HuH-7.5 (cell line): ENCODE data around the gene ARMC3.

Experiments used
- DNase-seq: peaks from one replicate; pipeline ENCODE4 v3.0.0; 2011; ENCODE audit warnings: low spot score

The ARMC3 gene

DNA sequence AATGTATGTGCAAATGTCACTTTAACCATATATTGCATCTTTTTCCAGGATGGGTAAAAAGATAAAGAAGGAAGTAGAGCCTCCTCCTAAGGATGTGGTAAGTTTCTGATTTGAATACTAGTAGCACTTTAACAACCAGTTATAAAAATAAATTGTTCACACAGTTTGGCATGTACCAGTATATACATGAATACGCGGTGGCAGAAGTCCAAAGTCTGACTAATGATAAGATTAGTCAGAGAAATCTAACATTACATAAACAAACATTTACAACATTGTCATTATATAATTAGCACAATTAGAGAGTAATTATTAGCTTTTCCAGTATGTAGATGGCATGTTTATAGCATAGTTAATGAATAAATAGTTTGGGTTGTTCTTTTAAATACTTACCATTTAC is 4.1 kb downstream of the ARMC3 start:
- no peak for DNase-seq

DNA sequence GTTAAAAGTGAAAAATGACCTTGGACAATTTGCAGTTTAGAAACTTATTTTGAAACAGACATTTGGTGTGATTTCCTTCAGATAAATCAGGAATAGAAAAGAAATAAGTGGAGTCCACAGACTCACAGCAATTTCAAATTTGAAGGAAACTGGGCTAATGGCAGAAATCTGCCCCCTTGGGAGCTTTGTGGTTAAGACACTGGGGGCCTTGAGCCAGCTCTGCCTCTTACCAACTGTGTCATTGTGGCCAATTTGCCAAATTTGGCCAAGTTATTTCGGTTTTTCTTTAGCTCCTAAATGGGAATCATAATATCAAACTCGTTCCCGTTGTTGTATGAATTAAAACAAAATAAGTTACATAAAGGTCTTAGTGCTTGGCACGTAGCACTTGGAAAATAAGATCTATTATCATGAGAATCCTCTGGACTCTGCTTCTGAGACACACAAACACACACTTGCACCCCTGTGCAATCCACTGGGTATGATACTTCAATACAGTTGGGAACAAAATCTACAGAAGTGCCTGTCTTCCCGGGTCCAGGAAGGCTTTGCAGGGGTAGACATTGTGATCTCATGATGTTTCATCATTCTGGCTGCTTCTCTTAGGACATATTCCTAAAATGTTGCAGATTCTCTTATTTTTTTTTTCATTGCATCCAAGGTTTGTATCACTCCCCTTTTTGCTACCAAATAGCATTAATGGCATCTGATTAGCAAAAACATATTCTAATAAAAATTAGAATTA is 4.9 kb downstream of the ARMC3 start:
- DNase-seq = no peak

DNA sequence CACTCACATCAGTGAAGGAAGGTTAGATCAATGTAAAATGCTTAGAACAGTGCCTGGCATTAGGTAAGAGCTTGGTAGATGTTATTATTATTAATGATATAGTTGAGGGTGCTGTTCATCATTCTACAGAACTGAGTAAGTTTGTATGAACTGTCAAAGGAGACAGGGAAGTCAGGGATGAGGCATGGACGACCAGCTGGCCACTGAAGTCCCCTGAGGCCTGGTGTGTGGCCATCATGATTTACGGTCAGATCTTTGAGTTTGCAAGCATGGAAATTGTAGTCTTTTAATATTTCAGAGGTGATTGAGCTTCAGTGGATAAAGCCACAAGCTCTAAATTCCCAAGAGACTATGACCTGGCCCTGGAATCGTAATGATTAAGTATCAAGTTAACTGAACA is 6.9 kb downstream of the ARMC3 start:
- no peak for DNase-seq

DNA sequence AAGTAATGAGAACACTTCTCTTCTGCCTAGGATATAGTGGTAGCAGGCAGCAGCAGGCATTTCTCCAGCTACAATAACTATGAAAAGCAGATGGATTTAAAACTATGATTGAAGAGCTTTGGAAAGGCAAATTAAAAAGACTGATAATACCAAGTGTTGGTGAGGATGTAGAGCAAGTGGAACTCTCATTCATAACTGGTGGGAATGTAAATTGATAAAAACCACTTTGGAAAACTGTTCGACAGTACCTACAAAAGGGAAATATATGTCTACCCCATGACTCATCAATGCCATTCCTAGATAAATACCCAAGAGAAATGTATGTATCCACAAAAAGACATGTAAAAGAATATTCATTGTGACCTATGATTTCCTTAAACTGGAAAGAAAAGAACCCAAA is 14.6 kb downstream of the ARMC3 start:
- no peak for DNase-seq

DNA sequence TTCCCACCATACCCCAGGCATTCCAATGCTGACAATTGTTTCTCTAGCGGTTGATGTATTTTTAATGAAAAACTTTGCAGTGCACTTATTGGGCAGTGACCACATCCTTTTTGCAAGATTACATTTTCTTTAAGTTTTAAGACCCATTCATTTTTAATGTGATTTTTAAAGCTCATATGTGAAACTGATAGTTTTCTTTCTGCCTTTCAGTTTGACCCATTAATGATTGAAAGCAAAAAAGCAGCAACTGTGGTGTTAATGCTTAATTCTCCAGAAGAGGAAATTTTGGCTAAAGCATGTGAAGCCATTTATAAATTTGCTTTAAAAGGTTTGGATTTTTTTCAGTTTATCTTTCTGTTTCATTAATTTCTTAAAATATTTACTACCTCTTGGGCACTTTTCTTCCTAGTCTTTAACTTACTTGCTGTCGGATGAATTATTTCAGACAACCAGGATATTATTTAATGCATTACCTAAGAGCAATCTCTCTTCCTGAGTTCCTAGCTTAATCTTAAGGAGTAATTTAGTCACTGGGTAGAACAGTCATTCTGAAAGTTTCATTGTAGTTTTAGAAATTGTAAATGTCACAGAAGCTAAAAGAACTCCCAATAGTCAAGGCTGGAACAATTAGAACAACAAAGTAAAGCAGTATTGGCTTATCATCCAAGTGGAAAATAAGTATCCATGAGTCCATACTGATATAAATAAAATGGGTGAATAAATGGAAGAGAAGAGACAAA is 18.3 kb downstream of the ARMC3 start:
- DNase-seq = no peak

DNA sequence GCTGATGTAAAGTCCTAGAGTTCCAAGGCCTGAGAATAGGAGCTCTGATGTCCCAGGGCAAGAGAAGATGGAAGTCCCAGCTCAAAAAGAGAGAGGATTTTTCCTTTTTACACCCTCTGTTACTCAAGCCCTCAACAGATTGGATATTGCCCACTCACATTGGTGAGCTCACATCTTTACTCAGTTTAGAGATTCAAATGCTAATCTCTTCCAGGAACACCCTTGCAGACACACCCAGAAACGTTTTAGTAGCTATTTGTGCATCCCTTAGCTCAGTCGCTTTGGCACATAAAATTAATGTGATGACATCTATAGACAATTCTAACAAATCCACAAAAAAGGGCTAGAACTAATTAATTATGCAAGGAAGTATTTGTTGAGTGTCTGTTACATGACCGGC is 27.1 kb downstream of the ARMC3 start:
- no peak for DNase-seq

DNA sequence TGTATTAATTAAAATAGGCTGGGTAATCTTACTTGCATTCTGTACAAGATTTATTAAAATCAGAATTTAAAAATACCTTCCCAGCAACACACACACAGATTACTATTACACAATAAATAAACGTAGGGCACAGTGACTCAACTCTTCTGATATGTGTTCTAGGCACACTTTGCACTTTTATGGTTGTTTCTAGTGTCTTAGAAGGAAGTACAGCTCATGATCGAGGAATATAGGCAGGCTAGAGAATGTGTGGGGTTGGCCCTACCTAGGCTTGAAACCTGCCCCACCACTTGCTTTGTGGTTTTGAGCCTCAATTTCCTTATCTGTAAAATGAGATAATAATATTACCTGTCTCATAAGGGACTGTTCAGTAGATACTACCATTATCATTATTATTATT is 30.5 kb downstream of the ARMC3 start:
- no peak for DNase-seq

DNA sequence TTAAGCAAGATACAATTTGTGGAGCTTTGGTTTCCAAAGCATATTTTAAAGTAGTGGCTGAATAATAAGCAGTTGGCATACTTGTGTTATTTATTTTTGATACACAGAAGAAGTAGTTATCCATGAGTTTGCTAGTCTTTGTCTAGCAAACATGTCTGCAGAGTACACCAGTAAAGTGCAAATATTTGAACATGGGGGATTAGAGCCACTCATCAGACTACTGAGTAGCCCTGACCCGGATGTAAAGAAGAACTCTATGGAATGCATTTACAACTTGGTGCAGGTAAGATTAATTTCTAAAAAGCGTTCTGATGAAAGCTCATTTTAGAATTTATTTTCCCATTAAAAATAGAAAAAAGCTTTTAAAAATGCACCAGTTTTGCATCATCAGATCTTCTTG is 31.4 kb downstream of the ARMC3 start:
- DNase-seq = peak; percentile 31

DNA sequence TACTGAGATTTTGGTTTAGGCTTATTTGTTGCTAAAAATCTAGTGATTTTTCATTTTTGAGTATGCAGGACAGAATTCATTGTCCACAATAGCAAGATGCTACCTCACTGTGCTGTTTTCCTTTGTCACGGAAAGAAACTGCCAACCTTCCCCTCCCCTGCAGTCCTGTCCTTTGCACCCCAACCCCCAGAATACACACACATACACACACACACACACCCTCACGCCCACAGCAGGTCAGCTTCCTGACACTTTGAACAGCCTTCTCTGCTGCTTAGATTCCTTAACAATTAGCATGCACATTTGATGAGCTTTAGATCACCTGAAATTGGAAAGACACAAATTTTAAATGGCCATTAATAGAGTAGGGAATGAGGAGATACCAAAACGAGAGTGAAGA is 32.1 kb downstream of the ARMC3 start:
- DNase-seq = no peak

DNA sequence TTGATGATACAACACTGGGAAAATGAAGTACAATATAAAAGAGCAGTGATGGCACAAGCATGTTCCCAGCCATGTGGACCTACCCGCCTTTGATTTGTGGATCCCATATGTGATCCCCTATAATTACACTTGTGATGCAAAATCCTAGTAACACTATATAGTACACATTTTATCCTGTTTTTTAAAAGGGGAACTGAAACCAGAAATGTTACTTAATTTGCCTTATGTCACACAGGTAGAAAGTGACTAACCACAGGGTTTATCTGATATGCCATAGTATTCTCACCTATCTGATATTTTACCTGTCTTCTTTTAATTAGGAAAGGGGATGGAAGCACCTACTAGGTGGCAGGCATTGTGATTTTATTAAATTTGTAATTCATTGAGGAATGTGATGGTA is 35.0 kb downstream of the ARMC3 start:
- DNase-seq = no peak

DNA sequence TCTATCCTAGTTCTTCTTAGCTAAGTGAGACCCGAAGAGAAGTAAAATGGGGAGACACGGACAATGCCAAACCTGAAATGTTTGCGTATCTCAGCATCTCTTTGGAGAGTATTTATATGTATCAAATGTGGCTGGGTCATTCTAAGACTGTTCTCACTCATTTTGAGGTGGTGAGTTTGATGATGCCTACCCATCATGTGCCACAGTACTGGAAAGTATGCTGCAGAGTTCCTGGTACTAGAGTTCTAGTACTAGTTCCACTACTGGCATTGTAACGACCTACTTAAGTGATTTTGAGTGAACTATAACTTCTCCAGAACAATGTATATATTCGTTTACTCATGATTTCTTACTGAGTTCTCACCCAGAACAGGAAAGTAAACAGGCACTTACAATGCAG is 41.9 kb downstream of the ARMC3 start:
- no peak for DNase-seq

DNA sequence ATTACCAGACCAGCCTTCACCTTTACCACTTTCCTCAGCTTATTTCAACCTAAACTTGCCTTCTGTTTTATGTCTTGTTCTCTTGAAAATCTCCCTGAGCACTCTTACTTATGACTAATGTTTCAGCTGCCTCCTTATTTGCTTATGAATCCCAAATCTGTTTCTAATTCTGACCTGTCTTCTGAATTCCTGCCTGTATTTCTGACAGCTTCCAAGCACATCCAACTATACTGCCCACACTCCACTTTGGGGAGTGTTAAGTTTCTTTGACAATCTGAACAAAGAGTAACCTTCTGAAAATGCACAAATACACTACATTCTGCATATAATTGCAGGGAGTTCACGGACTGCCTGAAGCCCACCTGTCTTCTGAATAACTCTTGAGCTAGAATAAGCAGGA is 48.7 kb downstream of the ARMC3 start:
- DNase-seq = no peak

DNA sequence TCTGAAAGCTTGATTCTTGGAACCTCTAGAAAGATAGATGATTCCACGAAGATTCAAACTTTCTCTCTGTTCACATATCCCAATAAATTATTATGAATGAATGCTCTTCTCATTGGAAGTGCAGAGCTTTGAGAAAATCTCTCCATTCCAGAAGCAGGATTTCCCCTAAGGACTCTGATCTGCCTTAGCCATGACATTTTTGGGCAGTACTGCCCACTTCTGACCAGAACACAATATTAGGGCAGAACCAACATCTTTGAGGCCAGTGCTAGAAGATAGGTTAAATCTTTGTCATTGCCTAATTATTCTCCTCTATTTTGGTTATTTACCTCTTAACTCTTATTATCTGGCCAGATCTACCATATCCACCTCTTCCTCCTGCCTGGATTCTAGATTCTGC is 49.9 kb downstream of the ARMC3 start:
- DNase-seq = no peak

DNA sequence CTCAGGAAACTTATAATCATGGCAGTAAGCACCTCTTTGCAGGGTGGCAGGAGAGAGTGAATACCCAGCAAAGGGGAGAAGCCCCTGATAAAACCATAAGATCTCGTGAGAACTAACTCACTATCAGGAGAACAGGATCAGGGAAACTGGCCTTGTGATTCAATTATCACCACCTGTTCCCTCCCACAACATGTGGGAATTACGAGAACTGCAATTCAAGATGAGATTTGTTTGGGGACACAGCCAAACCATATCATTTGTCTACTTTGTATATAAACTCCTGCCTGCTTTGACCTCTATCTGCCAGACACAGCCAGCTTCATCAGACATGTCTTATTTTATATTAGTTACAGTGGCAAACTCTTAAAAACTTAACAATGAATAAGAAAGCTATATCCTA is 50.4 kb downstream of the ARMC3 start:
- DNase-seq = no peak

DNA sequence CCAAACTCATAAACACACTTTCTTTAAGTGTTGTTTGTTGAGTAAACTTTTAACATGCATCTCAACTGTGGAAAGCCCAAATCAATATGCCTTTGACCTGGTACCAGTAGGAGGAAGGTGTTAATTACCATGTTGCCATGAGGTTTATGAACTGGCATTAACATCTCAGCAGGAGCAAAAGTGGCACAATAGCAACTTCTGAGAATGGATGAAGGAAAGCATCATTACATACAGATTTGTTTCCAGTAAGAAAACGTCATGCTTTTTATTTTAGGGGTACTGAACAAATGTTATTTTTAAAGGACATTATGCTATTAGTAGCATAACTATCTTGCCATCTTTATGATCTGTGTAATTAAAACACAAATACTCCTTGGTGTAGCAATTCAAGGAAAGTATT is 51.1 kb downstream of the ARMC3 start:
- DNase-seq = no peak

DNA sequence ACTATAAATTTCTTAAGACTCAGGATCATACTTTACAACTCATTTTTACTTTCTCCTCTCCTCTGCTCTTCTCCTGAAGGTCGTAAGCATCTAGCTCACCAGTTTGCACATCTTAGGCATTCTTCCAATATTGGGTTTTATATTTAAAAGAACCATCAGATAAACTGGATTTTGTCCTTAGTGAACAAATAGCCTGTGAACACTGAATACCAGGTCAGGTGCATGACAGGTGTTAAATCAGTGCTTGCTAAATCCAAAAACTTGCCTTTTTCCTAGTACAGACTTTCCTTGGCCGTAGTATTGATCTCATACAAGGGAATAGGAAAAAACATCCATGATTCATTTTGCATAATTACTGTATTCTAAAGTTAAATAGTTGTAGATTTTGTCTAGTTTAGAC is 53.0 kb downstream of the ARMC3 start:
- DNase-seq = no peak

DNA sequence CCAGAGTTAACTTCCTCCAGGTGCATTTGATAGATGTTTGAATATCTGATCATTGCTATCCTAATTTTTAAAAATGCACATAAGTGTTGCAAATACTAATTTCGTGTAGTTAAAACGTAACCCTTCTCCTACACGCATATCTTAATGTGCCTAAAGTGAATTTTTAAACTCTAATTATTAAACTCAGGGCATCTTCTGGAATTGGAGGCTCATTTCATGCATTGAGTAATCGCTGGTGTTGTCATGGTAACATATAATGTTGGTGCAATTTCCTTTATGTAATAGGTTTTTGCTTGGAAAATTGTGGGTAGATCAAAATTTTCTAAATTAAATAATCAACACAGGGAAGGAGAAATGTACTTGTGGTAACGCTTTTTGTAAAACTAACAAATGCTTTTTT is 56.2 kb downstream of the ARMC3 start:
- no peak for DNase-seq

DNA sequence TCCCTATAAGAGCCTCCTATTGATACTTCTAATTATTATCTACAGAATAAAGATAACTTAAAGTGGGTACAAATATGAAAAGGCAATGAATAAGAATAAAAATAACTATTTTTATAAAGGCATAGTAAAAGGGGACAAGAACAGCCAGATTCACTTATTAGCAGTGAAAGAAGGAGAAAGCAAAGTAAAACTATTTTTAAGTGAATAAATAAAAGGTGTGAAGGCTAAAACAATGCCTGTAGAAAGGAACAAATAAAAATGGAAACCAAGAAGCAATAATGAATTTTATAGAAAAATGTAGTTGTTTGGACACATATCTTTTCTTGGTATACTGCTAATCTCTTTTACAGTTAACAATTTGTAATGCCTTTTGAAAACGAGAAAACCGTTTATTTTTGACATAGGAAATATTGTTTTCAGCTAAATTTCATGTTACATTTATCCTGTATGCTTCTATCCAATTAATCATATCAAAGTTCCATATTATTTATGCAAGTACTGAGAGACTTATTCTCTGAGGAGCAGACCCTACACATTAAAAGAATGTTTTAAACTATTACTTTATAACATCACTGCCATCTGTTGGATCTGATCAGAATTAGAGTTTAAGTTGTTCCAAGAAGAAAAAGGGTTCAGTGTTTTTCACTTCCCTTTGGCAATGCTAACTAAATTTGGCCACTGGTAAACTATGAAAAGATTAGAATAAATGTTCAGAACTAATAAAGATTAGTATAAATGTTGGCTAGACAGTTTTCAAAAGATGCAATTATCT is 59.1 kb downstream of the ARMC3 start:
- no peak for DNase-seq

DNA sequence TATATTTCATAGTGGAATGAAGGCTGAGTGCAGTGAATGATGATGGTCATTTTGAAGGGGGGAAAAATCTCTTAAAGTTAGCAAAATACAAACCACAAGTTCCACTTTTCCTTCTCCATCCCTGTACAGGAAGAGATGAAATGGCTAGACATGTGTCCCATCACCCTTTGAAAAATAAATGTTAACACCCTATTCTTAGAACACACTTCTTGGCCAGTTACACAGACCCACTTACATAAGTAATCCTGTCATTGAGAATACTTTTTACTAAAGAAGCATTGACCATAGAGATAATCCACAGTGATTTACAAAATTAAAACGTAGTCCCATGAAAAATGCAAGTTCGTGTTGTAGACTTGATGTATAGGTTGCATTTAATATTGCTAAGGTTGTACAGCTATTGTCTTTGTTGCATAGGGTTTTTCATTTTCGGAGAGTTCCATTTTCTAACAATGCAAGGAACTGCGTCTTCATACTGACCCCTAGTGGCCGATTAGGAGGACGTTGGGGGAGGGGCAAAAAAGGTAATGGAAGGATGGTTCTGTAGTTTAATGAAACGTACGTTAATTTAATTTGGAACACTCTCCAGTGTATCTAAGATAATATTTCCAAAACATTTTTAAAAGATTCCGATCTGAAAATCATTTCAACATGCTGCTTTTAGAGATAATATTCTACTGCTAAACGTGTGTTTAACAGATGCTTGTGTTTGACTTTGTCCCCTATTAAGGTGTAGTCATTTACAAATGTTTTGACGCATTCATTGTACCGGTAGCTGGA is 60.9 kb downstream of the ARMC3 start:
- no peak for DNase-seq

DNA sequence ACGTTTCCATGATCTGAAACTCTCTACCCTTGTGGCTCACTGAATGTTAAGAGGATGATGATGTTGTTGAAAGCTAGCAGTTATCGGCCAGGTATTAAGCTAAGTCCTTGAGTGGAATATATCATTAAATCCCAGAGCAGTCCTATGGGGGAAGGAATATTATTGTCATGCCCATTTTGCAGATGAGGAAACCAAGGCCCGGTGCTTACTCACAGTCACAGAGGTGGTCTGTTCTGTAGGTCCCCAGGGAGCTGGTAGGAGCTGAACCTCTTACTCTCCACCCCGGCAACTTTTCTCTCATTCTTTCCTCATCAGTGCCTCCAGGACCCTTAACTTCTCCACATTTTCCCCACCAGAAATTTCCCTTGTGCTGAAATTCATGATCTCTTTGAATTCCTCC is 62.6 kb downstream of the ARMC3 start:
- DNase-seq = no peak

DNA sequence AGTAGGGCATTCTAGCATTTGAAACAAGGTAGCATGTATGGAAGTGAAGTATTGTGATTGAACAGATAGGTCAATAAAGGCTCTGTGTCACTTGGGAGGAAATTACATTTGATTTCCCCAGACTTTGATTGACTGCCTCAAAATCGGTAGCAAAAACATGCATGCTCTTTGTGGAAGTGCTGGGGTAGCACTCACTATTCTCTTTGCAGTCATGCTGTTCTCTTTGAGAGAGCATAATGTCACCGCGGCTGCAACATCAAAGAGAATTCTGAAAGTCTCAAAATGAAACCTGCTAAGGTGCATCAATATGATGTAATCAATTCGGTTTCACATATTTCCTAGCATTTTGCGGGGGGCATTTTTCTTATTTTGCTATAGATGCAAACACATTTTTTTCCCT is 64.2 kb downstream of the ARMC3 start:
- DNase-seq = no peak

DNA sequence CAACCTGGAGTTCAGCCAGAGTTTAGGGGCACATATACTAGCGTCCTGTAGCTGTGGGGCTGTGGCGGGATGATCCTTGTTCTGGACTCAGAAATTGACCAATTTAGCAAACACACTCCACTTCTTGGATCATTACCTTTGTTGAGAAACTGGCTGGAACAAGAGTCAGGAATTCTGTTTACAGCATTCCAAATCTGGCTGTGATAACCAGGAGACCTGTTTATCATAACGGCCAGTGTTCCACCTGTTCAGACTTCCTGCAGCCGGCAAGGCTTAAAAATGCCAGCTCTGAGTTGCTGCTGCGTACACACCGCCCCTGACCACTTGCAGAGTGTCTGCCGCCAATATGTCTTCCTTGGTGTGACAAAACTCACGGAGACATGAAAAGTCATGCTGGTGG is 64.8 kb downstream of the ARMC3 start:
- no peak for DNase-seq
